Body of pancreas (tissue), 4 donors: ENCODE results near the gene PTRHD1. TPM values are rescaled to one million over a fixed set of nuclear protein-coding genes. Genes with fewer than 3 reads are reported as not detected.

Experiments
- ATAC-seq: fragments of 150-250 bp; one replicate; pipeline ENCODE4 v1.9.1; 2016
- DNase-seq, 4 donors: peaks; one replicate each; pipeline ENCODE4 v3.0.0-alpha.2; 2019
- H3K27ac ChIP-seq, 4 donors: fragments of 200-600 bp; sonication (generic); 1 replicate in 3 of 4; 2 replicates in 1 of 4; pipeline versions ENCODE4 v1.5.1 to v1.6.1; 2016 to 2019; ENCODE audit warnings: mild to moderate bottlenecking in 1 of 4, mixed read lengths in 1 of 4, moderate library complexity in 1 of 4
- H3K27me3 ChIP-seq, 2 donors: fragments of 200-600 bp; sonication (generic); one replicate each; pipeline ENCODE4 v1.6.0; 2016; ENCODE audit warnings: mild to moderate bottlenecking in 1 of 2
- H3K36me3 ChIP-seq, 2 donors: fragments of 200-600 bp; sonication (generic); replicated peaks in 1 of 2; 2 replicates each; pipeline ENCODE4 v1.5.1; 2016; ENCODE audit warnings: low read depth in 2 of 2; ENCODE audit not compliant: insufficient read depth in 1 of 2
- H3K4me1 ChIP-seq: fragments of 200-600 bp; sonication (generic); one replicate; pipeline ENCODE4 v1.6.0; 2016
- H3K4me3 ChIP-seq, 2 donors: fragments of 200-600 bp; sonication (generic); 1 replicate in 1 of 2; 2 replicates in 1 of 2; pipeline ENCODE4 v1.5.1; 2016 to 2019
- H3K9me3 ChIP-seq, 3 donors: fragments of 200-600 bp; sonication (generic); 1 replicate in 2 of 3; 2 replicates in 1 of 3; pipeline ENCODE4 v1.5.1; 2016
- POLR2A ChIP-seq, 3 donors: fragments of 450-650 bp; IDR thresholded peaks; one replicate each; pipeline ENCODE4 v1.6.1; 2016; ENCODE audit warnings: antibody characterized with exemption in 3 of 3, mild to moderate bottlenecking in 2 of 3
- WGBS, 2 donors: methylation state at CpG; one replicate each; pipeline ENCODE4 v1.1.5; 2017; 5-methylcytosine and 5-hydroxymethylcytosine counted together
- intact Hi-C: fragments of 100-400 bp; cut with DNase I; formaldehyde crosslinking; loops from one replicate; pipeline ENCODE4 v1.15.1; 2023
- total RNA-seq, 2 donors: library from RNA; depleted of rRNA; stranded (reverse); fragments of >200 nt; gene quantifications; one replicate each; pipeline ENCODE4 v1.1.0, GENCODE V29; 2016
- TF ChIP-seq, protein P1 (sequence below), 7 experiments: fragments of 450-650 bp in 4 of 7; fragments of 200-600 bp in 3 of 7; sonication (generic) in 3 of 7; IDR thresholded peaks; one replicate each; pipeline ENCODE4 v1.5.1; 2016 to 2019; ENCODE audit warnings: antibody characterized with exemption in 7 of 7

Gene PTRHD1
- total RNA-seq, 2 donors from 2014 or later = 13.7 to 15.5 TPM

GRCh38 chr2:24832521-24832920, 39.3 kb upstream of the PTRHD1 start:
- no peak overlapping the region for H3K4me3 ChIP-seq
- TF ChIP-seq, protein P1, sequence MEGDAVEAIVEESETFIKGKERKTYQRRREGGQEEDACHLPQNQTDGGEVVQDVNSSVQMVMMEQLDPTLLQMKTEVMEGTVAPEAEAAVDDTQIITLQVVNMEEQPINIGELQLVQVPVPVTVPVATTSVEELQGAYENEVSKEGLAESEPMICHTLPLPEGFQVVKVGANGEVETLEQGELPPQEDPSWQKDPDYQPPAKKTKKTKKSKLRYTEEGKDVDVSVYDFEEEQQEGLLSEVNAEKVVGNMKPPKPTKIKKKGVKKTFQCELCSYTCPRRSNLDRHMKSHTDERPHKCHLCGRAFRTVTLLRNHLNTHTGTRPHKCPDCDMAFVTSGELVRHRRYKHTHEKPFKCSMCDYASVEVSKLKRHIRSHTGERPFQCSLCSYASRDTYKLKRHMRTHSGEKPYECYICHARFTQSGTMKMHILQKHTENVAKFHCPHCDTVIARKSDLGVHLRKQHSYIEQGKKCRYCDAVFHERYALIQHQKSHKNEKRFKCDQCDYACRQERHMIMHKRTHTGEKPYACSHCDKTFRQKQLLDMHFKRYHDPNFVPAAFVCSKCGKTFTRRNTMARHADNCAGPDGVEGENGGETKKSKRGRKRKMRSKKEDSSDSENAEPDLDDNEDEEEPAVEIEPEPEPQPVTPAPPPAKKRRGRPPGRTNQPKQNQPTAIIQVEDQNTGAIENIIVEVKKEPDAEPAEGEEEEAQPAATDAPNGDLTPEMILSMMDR (IDR thresholded peaks at IDR 0.05) = no peak
- no peak for TF ChIP-seq POLR2A (IDR thresholded peaks at IDR 0.05)
- no peak for DNase-seq
- no peaks in the 10 kb centered on the region for H3K36me3 ChIP-seq
- H3K27me3 ChIP-seq = no peaks in the 10 kb centered on the region
- intact Hi-C loops = no loop called here
- no peak for ATAC-seq
- no peak overlapping the region for H3K27ac ChIP-seq
- no peaks in the 10 kb centered on the region for H3K9me3 ChIP-seq
- WGBS, 2 donors = 66 to 68% methylated on average over 9 of the region's 9 CpGs
- peaks cover 8% of the 10 kb centered on the region for H3K4me1 ChIP-seq

GRCh38 chr2:24832073-24832461, 38.9 kb upstream of the PTRHD1 start:
- TF ChIP-seq POLR2A (IDR thresholded peaks at IDR 0.05) = no peak
- TF ChIP-seq, protein P1 (IDR thresholded peaks at IDR 0.05) = no peak
- H3K36me3 ChIP-seq = no peaks in the 10 kb centered on the region
- intact Hi-C loops = no loop called here
- H3K4me3 ChIP-seq = no peak overlapping the region
- peak; percentile 54 to 74 (median 68) for DNase-seq
- no peak overlapping the region for H3K27ac ChIP-seq
- H3K9me3 ChIP-seq = no peaks in the 10 kb centered on the region
- no peaks in the 10 kb centered on the region for H3K27me3 ChIP-seq
- WGBS, 2 donors = 19 to 22% methylated on average over 5 to 14 of the region's 14 CpGs
- H3K4me1 ChIP-seq = peaks cover 12% of the 10 kb centered on the region
- ATAC-seq = peak; percentile 63

DNA sequence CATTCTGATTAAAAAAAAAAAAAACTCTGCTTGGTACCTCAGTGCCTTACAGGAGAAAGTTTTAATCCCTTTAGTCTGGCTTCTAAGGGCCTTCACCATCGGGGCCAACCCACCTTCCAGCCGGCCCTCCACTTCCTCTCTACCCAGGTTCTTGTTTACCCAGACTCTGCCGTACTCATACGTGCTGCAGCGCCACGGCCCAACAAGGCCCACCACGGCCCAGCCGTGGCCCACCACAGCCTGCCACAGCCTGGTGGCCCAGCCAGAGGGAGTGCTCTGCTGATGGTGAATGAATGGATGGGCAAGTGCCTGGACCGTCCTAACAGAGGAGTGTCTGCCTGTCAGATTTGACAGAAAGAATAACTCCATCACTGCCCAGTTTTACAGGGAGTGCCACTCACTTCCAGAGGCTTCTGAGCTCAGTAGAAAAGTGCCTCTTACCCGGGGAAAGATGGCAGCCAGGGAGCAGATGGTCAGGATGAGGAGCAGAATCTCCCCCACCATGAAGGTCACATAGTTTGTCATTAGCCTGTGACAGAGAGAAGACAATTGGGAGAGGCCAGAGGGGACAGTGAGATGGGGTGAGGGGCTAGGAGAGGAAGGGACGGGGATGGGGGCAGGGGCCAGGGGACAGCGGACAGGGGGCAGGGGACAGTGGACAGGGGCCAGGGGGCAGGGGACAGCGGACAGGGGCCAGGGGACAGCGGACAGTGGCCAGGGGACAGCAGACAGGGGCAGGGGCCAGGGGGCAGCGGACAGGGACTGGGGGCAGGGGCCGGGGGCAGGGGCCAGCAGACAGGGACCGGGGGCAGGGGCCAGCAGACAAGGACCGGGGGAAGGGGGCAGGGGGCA, 38.3 kb upstream of the PTRHD1 start:
- H3K27me3 ChIP-seq = no peaks in the 10 kb centered on the region
- TF ChIP-seq POLR2A (IDR thresholded peaks at IDR 0.05) = no peak
- TF ChIP-seq, protein P1 (IDR thresholded peaks at IDR 0.05) = no peak
- no peak overlapping the region for H3K27ac ChIP-seq
- H3K36me3 ChIP-seq = no peaks in the 10 kb centered on the region
- intact Hi-C loops = no loop called here
- H3K4me3 ChIP-seq = no peak overlapping the region
- ATAC-seq (no peak), DNase-seq (no peak)
- WGBS, 2 donors = 75 to 83% methylated on average over 11 to 12 of the region's 18 CpGs
- no peaks in the 10 kb centered on the region for H3K9me3 ChIP-seq
- peaks cover 12% of the 10 kb centered on the region for H3K4me1 ChIP-seq

DNA sequence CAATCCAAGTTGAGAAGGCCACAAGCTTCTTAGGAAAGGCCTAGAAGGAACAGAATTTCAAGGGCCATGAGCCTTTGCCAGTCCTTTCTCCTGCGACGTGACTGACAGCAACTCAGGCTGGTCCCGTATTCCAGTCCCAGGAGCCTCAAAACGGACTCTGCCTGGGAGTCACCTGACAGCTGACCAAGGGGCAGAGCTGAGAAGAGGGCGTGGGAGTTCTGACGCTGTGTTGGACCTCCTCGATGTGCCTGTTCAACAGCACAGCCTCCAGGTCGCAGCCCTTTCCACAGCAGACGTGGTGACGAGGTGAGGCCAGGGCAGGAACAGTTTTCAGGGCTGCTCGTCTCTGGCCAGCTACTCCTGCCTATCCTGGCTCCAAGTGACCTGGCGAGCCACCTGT, 37.6 kb upstream of the PTRHD1 start:
- ATAC-seq = no peak
- TF ChIP-seq, protein P1 (IDR thresholded peaks at IDR 0.05) = no peak
- no peak for TF ChIP-seq POLR2A (IDR thresholded peaks at IDR 0.05)
- H3K4me3 ChIP-seq = no peak overlapping the region
- H3K27me3 ChIP-seq = no peaks in the 10 kb centered on the region
- no peak overlapping the region for H3K27ac ChIP-seq
- H3K36me3 ChIP-seq = no peaks in the 10 kb centered on the region
- peaks cover 12% of the 10 kb centered on the region for H3K4me1 ChIP-seq
- no peak for DNase-seq
- H3K9me3 ChIP-seq = no peaks in the 10 kb centered on the region
- intact Hi-C loops = no loop called here
- 92 to 93% methylated on average over 7 to 12 of the region's 12 CpGs for WGBS, 2 donors

- TF ChIP-seq, protein P1 (IDR thresholded peaks at IDR 0.05) = no peak
- no peak for TF ChIP-seq POLR2A (IDR thresholded peaks at IDR 0.05)
- 92% methylated on average over 2 to 5 of the region's 5 CpGs for WGBS, 2 donors
- Histone ChIP-seq H3K9me3 (no peaks in the 10 kb centered on the region), H3K27me3 (no peaks in the 10 kb centered on the region), H3K4me1 (peaks cover 12% of the 10 kb centered on the region), H3K4me3 (no peak overlapping the region), H3K36me3 (no peaks in the 10 kb centered on the region), H3K27ac (no peak overlapping the region)
- ATAC-seq (no peak), DNase-seq (no peak)
- intact Hi-C loops = no loop called here
Measured at GRCh38 chr2:24830351-24830750, 37.2 kb upstream of the PTRHD1 start.
